H1 (cell line): ENCODE results near the gene DYRK2. TPM values are rescaled to one million over a fixed set of nuclear protein-coding genes. Genes with fewer than 3 reads are reported as not detected.

Experiments used
- CTCF ChIA-PET: fragments of 300-600 bp; sonication (Branson Sonifier 250); formaldehyde crosslinking; loops from one replicate; lab custom pipeline; 2021; ENCODE audit not compliant: partially characterized antibody; lab: Charles Lee
- POLR2A ChIA-PET: fragments of 300-600 bp; sonication (Branson Sonifier 250); formaldehyde crosslinking; loops from one replicate; lab custom pipeline; 2021; ENCODE audit warnings: inconsistent platforms; ENCODE audit not compliant: partially characterized antibody; lab: Charles Lee
- DNase-seq, 2 experiments: peaks; one replicate each; pipeline versions ENCODE4 v3.0.0 to v3.0.0-alpha.2; 2010 to 2022; ENCODE audit warnings: low spot score in 2 of 2, low read depth in 1 of 2, mixed read lengths in 1 of 2
- FAIRE-seq: peaks from 2 replicates; lab custom pipeline; 2011; peaks lifted over from hg19 to GRCh38; lab: Jason Lieb, UNC
- H2AFZ ChIP-seq: 2 replicates; pipeline ENCODE4 v1.8.1; 2012; ENCODE audit warnings: low read length, inconsistent platforms
- H2AK5ac ChIP-seq: 2 replicates; pipeline ENCODE4 v1.6.1; 2013; ENCODE audit warnings: low read depth, low read length
- H2BK120ac ChIP-seq: replicated peaks from 2 replicates; pipeline ENCODE3; 2013; ENCODE audit warnings: low read depth, low read length, inconsistent platforms
- H2BK12ac ChIP-seq: 2 replicates; pipeline ENCODE4 v1.6.1; 2013; ENCODE audit warnings: low read depth, low read length
- H2BK15ac ChIP-seq: 2 replicates; pipeline ENCODE4 v1.6.1; 2013; ENCODE audit warnings: low read length
- H2BK20ac ChIP-seq: 2 replicates; pipeline ENCODE4 v1.6.1; 2013; ENCODE audit warnings: low read length
- H2BK5ac ChIP-seq: 2 replicates; pipeline ENCODE4 v1.6.1; 2013; ENCODE audit warnings: low read depth, low read length
- H3K14ac ChIP-seq: 2 replicates; pipeline ENCODE4 v1.6.1; 2013; ENCODE audit warnings: inconsistent platforms; ENCODE audit not compliant: insufficient read length
- H3K18ac ChIP-seq: 2 replicates; pipeline ENCODE4 v1.6.1; 2013; ENCODE audit warnings: low read length; ENCODE audit errors: extremely low read depth
- H3K23ac ChIP-seq: 2 replicates; pipeline ENCODE4 v1.6.1; 2013; ENCODE audit warnings: inconsistent platforms; ENCODE audit not compliant: insufficient read length
- H3K23me2 ChIP-seq: 2 replicates; pipeline ENCODE4 v1.6.1; 2013; ENCODE audit warnings: low read depth, low read length
- H3K27ac ChIP-seq: 2 replicates; pipeline ENCODE4 v1.6.1; 2011; ENCODE audit warnings: low read depth, low read length, inconsistent platforms
- H3K27me3 ChIP-seq, 4 experiments: replicated peaks in 1 of 4; 1 replicate in 1 of 4; 2 replicates in 3 of 4; pipeline versions ENCODE4 v1.6.1 to v1.8.1; 2011 to 2013; ENCODE audit warnings: low read length in 3 of 4, mild to moderate bottlenecking in 3 of 4, inconsistent platforms in 2 of 4, mixed read lengths in 2 of 4, moderate library complexity in 1 of 4; ENCODE audit not compliant: control insufficient read depth in 3 of 4, insufficient read depth in 3 of 4; ENCODE audit errors: extremely low read depth in 1 of 4
- H3K36me3 ChIP-seq, 4 experiments: 2 replicates each; pipeline versions ENCODE4 v1.6.1 to v1.8.1; 2011 to 2013; ENCODE audit warnings: mild to moderate bottlenecking in 4 of 4, low read length in 3 of 4, moderate library complexity in 2 of 4, control low read depth in 1 of 4, inconsistent platforms in 1 of 4; ENCODE audit not compliant: insufficient read depth in 4 of 4, control insufficient read depth in 2 of 4
- H3K4ac ChIP-seq: replicated peaks from 2 replicates; pipeline ENCODE3; 2013; ENCODE audit warnings: low read length, low read depth, mixed read lengths, inconsistent platforms; ENCODE audit not compliant: insufficient read length
- H3K4me1 ChIP-seq, 4 experiments: replicated peaks in 1 of 4; 1 replicate in 1 of 4; 2 replicates in 3 of 4; pipeline versions ENCODE4 v1.6.1 to v1.8.1; 2011 to 2013; ENCODE audit warnings: low read length in 3 of 4, inconsistent platforms in 2 of 4, mixed read lengths in 1 of 4; ENCODE audit not compliant: insufficient read depth in 4 of 4, control insufficient read depth in 3 of 4
- H3K4me2 ChIP-seq, 2 experiments: 2 replicates each; pipeline versions ENCODE4 v1.6.1 to v1.8.1; 2011 to 2013; ENCODE audit warnings: low read depth in 2 of 2, low read length in 2 of 2, control low read depth in 1 of 2, inconsistent platforms in 1 of 2, mild to moderate bottlenecking in 1 of 2; ENCODE audit not compliant: insufficient read depth in 1 of 2
- H3K4me3 ChIP-seq, 4 experiments: fragments of 200-600, 300-600 bp in 1 of 4; sonication (generic), shearing (Covaris generic), sonication (Bioruptor Twin) in 1 of 4; 2 replicates each; pipeline versions ENCODE4 v1.5.1 to v1.8.1; 2011 to 2016; ENCODE audit warnings: low read length in 4 of 4, low read depth in 3 of 4, control low read depth in 2 of 4, inconsistent platforms in 2 of 4, mild to moderate bottlenecking in 2 of 4, mixed read lengths in 1 of 4, moderate library complexity in 1 of 4; ENCODE audit not compliant: insufficient read depth in 2 of 4; ENCODE audit errors: extremely low read depth in 1 of 4
- H3K56ac ChIP-seq: replicated peaks from 2 replicates; pipeline ENCODE3; 2013; ENCODE audit warnings: low read depth, mild to moderate bottlenecking, mixed read lengths, low read length, inconsistent platforms; ENCODE audit not compliant: insufficient read length
- H3K79me1 ChIP-seq: 2 replicates; pipeline ENCODE4 v1.6.1; 2013; ENCODE audit warnings: low read depth, low read length, control low read depth
- H3K79me2 ChIP-seq, 2 experiments: 2 replicates each; pipeline versions ENCODE4 v1.6.1 to v1.8.1; 2012 to 2013; ENCODE audit warnings: low read length in 2 of 2, mild to moderate bottlenecking in 2 of 2, inconsistent platforms in 1 of 2; ENCODE audit not compliant: insufficient read depth in 2 of 2, control insufficient read depth in 1 of 2
- H3K9ac ChIP-seq, 4 experiments: replicated peaks in 1 of 4; 1 replicate in 1 of 4; 2 replicates in 3 of 4; pipeline versions ENCODE4 v1.6.1 to v1.8.1; 2011 to 2013; ENCODE audit warnings: low read depth in 3 of 4, low read length in 3 of 4, control low read depth in 2 of 4, mild to moderate bottlenecking in 2 of 4, moderate library complexity in 2 of 4, inconsistent platforms in 1 of 4; ENCODE audit errors: extremely low read depth in 1 of 4
- H3K9me3 ChIP-seq, 2 experiments: 2 replicates each; pipeline versions ENCODE4 v1.6.1 to v1.8.1; 2012 to 2013; ENCODE audit warnings: mild to moderate bottlenecking in 2 of 2, moderate library complexity in 2 of 2, control low read depth in 1 of 2, inconsistent platforms in 1 of 2, low read depth in 1 of 2, low read length in 1 of 2, mixed read lengths in 1 of 2; ENCODE audit not compliant: insufficient read depth in 2 of 2
- H4K20me1 ChIP-seq, 2 experiments: replicated peaks in 1 of 2; 2 replicates each; pipeline versions ENCODE3 to v1.8.1; 2011 to 2013; ENCODE audit warnings: inconsistent platforms in 2 of 2, low read length in 2 of 2, mild to moderate bottlenecking in 1 of 2; ENCODE audit not compliant: insufficient read depth in 2 of 2, control insufficient read depth in 1 of 2
- H4K5ac ChIP-seq: 2 replicates; pipeline ENCODE4 v1.6.1; 2013; ENCODE audit warnings: low read length, low read depth, mixed read lengths, inconsistent platforms; ENCODE audit not compliant: insufficient read length
- H4K8ac ChIP-seq: 2 replicates; pipeline ENCODE4 v1.8.0; 2013; ENCODE audit warnings: mild to moderate bottlenecking, moderate library complexity, low read length, inconsistent platforms; ENCODE audit not compliant: insufficient read depth; ENCODE audit errors: extremely low read depth
- H4K91ac ChIP-seq: replicated peaks from 2 replicates; pipeline ENCODE3; 2013; ENCODE audit warnings: low read length, mixed read lengths, inconsistent platforms; ENCODE audit not compliant: insufficient read length
- BACH1 ChIP-seq: IDR thresholded peaks from 2 replicates; pipeline ENCODE4 v1.6.1; 2012; ENCODE audit warnings: low read length, improper control_type of control experiment
- CHD1 ChIP-seq: IDR thresholded peaks from 2 replicates; pipeline ENCODE4 v1.6.1; 2012; ENCODE audit warnings: low read depth, low read length, improper control_type of control experiment
- HDAC6 ChIP-seq: IDR thresholded peaks from one replicate; pipeline ENCODE4 v1.7.1; 2012; ENCODE audit warnings: low read depth, mild to moderate bottlenecking, inconsistent platforms, low read length, moderate library complexity
- JUN ChIP-seq: IDR thresholded peaks from 2 replicates; pipeline ENCODE4 v1.6.1; 2011; ENCODE audit warnings: low read depth, mild to moderate bottlenecking, improper control_type of control experiment, low read length
- RFX5 ChIP-seq: IDR thresholded peaks from 2 replicates; pipeline ENCODE4 v1.6.1; 2011; ENCODE audit warnings: low read depth, low read length, improper control_type of control experiment, borderline replicate concordance
- SIRT6 ChIP-seq: IDR thresholded peaks from one replicate; pipeline ENCODE4 v1.7.1; 2012; ENCODE audit warnings: low read length, inconsistent platforms
- SP2 ChIP-seq: IDR thresholded peaks from 2 replicates; pipeline ENCODE4 v1.6.1; 2012; ENCODE audit warnings: mild to moderate bottlenecking, low read length, inconsistent platforms
- SP4 ChIP-seq: IDR thresholded peaks from 2 replicates; pipeline ENCODE4 v1.6.1; 2012; ENCODE audit warnings: low read length, inconsistent platforms
- WGBS, 2 experiments: shearing (Covaris generic) in 1 of 2; methylation state at CpG; one replicate each; pipeline versions ENCODE4 v1.1.6 to v1.1.7; 2013 to 2015; ENCODE audit warnings: low lambda C conversion rate in 2 of 2, mixed read lengths in 2 of 2, inconsistent platforms in 1 of 2, low coverage in 1 of 2, missing lambda C conversion rate in 1 of 2; ENCODE audit not compliant: insufficient replicate concordance in 2 of 2, insufficient coverage in 1 of 2, insufficient read length in 1 of 2; ENCODE audit errors: extremely low coverage in 1 of 2, missing lambda C conversion rate in 1 of 2; 5-methylcytosine and 5-hydroxymethylcytosine counted together
- polyA plus RNA-seq, 7 experiments: library from polyadenylated mRNA; depleted of rRNA in 3 of 7; stranded (reverse) in 5 of 7; unstranded in 2 of 7; fragments of >200 nt in 5 of 7; fragments of 200-250 nt in 2 of 7; gene quantifications; 1 replicate in 5 of 7; 2 replicates in 1 of 7; 4 replicates in 1 of 7; pipeline versions ENCODE4 v1.2.1 to v1.2.3, GENCODE V29; 2011 to 2013; ENCODE audit warnings: missing spikeins in 2 of 7, mixed read lengths in 2 of 7
- total RNA-seq: library from RNA; stranded (reverse); fragmentation: NEBNext Ultra II Directional; extraction: Animal tissue kit (Norgen Biotek cat#: 25700); gene quantifications from 2 replicates; pipeline ENCODE4 v1.2.1, GENCODE V29; 2021
- TF ChIP-seq, protein P1 (sequence below): IDR thresholded peaks from 2 replicates; pipeline ENCODE4 v1.6.1; 2012; ENCODE audit warnings: low read length, inconsistent platforms

The DYRK2 gene
- total and polyA plus RNA-seq, 2 of the 8 experiments (the other 6 are each of a cell fraction or from before 2014, with no cell fraction given), result 11.2 to 31.6 TPM

GRCh38 chr12:67633708-67634107 lies 14.8 kb upstream of the DYRK2 start:
- H2BK120ac ChIP-seq, result no peak overlapping the region
- DNase-seq, result no peak
- no peak overlapping the region for H2BK20ac ChIP-seq
- WGBS, 2 experiments, result 80% methylated on average over 2 of the region's 2 CpGs; no CpG with 5 or more reads in 1 of the 2 experiments
- H3K4me2 ChIP-seq, result no peak overlapping the region
- H3K9me3 ChIP-seq, result no peaks in the 10 kb centered on the region
- H3K9ac ChIP-seq, result no peak overlapping the region
- H3K4me3 ChIP-seq, result no peak overlapping the region
- TF ChIP-seq, protein P1, sequence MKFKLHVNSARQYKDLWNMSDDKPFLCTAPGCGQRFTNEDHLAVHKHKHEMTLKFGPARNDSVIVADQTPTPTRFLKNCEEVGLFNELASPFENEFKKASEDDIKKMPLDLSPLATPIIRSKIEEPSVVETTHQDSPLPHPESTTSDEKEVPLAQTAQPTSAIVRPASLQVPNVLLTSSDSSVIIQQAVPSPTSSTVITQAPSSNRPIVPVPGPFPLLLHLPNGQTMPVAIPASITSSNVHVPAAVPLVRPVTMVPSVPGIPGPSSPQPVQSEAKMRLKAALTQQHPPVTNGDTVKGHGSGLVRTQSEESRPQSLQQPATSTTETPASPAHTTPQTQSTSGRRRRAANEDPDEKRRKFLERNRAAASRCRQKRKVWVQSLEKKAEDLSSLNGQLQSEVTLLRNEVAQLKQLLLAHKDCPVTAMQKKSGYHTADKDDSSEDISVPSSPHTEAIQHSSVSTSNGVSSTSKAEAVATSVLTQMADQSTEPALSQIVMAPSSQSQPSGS, result no peak
- no peak for TF ChIP-seq SIRT6
- TF ChIP-seq JUN, result no peak
- no peak for TF ChIP-seq HDAC6
- no peak for TF ChIP-seq RFX5
- no peak for TF ChIP-seq CHD1
- TF ChIP-seq BACH1, result no peak
- no peak for TF ChIP-seq SP4
- no peak for TF ChIP-seq SP2
- TF ChIP-seq, all 59 proteins: peak for 0
- H3K4me1 ChIP-seq, result peaks cover 0 to 16% (median 10%) of the 10 kb centered on the region in 4 experiments; a peak in 5 of 7 replicates
- FAIRE-seq, result no peak
- H2BK15ac ChIP-seq, result no peak overlapping the region
- H3K18ac ChIP-seq, result no peak overlapping the region
- no peaks in the 10 kb centered on the region for H3K23me2 ChIP-seq
- H2BK5ac ChIP-seq, result no peak overlapping the region
- no peak overlapping the region for H4K91ac ChIP-seq
- H4K5ac ChIP-seq, result no peak overlapping the region
- H3K14ac ChIP-seq, result no peak overlapping the region
- H2BK12ac ChIP-seq, result no peak overlapping the region
- H2AFZ ChIP-seq, result peak overlapping the region; percentile 74; the same call in 1 of the 2 replicates
- no peaks in the 10 kb centered on the region for H4K20me1 ChIP-seq
- H2AK5ac ChIP-seq, result no peak overlapping the region
- CTCF ChIA-PET, result interaction anchor here (0.6 to 1.5 kb wide), 4 partner anchors 9 to 277 kb away, joined by 3 to 5 read pairs (median 4); partner anchors contain the start of gene DYRK2
- no peak overlapping the region for H3K27ac ChIP-seq
- H3K4ac ChIP-seq, result no peak overlapping the region
- H3K79me2 ChIP-seq, result no peaks in the 10 kb centered on the region
- no peaks in the 10 kb centered on the region for H3K79me1 ChIP-seq
- POLR2A ChIA-PET, result interaction anchor here (3.7 kb wide), 1 partner anchor 14 kb away, joined by 12 read pairs; the partner anchor contains the start of gene DYRK2
- H3K56ac ChIP-seq, result no peak overlapping the region
- no peaks in the 10 kb centered on the region for H3K36me3 ChIP-seq
- H4K8ac ChIP-seq, result no peak overlapping the region
- H3K23ac ChIP-seq, result no peak overlapping the region
- no peaks in the 10 kb centered on the region for H3K27me3 ChIP-seq
